HG03139 (cell line): ENCODE results near the gene MSX2.

Experiments
- ATAC-seq: cut with Tn5 transposase; IDR thresholded peaks from one replicate; pipeline ENCODE4 v1.9.1; 2021; ENCODE audit not compliant: unreplicated experiment

Gene MSX2

GRCh38 chr5:174769005-174769404 is 44.6 kb downstream of the MSX2 start:
- ATAC-seq = no peak

- no peak for ATAC-seq
Observed at GRCh38 chr5:174773371-174773770, 49.0 kb downstream of the MSX2 start.

DNA sequence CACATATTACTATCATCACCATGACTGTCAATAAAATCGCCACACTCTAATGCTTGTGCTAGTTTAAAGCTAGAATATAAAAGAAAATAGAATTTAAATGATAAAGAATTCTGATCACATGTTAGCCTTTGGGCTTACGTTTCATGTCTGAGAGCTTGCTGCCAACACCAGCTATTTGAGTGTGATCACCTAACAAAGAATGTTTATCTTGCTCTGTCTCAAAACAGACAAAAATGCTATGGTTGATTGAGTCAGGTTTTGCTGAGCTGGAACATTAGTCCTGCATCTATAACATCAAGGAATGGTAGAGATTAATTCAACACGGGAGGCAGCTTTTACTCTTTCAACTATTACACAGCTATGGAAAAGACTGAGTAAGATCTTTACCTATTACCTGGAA is 50.7 kb downstream of the MSX2 start:
- no peak for ATAC-seq

DNA sequence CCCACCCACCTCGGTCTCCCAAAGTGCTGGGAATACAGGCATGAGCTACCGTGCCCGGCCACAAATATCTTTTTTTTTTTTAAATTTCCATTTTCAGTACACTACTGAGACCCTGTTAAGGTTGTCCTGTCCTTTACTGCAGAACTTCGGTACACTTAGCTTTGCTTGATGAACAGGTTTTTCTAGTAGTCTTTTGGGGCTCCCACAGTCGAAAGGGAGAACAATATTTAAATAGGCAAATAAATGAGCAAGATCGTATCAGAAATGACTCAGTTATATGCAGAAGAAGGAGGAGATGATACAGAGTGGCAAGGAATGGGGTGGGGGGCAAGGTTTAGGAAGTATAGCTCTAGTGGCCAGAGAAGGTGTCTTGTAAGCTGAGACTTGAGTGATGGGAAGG is 52.7 kb downstream of the MSX2 start:
- no peak for ATAC-seq

DNA sequence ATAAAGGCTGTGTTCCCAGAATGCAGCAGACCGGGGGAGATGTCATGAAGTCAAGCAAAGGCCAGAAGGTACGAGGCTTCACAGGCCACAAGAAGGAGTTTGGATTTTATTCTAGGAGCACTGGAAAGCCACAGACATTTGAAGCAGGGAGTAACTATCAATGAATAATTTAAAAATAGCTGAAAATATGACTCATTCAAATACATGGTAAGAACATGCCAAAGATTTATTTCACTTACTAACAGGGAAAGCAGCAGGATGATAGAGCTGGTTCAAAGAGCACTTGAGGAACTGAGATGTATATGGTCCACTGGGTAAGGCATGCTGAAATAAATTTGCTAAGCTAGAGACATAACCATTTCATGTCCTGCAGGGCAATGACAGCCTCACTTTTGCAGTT is 53.2 kb downstream of the MSX2 start:
- ATAC-seq = no peak
